GM10266 (cell line): ENCODE data around the gene RAB30.

ENCODE experiments used
- DNase-seq: peaks from one replicate; pipeline ENCODE4 v3.0.0; 2012; ENCODE audit errors: extremely low spot score
- CTCF ChIP-seq: IDR thresholded peaks from 2 replicates; pipeline ENCODE4 v1.5.1; 2012; ENCODE audit warnings: mild to moderate bottlenecking, low read depth; ENCODE audit not compliant: control insufficient read depth, insufficient read depth; ENCODE audit errors: missing control alignments

The RAB30 gene

DNA sequence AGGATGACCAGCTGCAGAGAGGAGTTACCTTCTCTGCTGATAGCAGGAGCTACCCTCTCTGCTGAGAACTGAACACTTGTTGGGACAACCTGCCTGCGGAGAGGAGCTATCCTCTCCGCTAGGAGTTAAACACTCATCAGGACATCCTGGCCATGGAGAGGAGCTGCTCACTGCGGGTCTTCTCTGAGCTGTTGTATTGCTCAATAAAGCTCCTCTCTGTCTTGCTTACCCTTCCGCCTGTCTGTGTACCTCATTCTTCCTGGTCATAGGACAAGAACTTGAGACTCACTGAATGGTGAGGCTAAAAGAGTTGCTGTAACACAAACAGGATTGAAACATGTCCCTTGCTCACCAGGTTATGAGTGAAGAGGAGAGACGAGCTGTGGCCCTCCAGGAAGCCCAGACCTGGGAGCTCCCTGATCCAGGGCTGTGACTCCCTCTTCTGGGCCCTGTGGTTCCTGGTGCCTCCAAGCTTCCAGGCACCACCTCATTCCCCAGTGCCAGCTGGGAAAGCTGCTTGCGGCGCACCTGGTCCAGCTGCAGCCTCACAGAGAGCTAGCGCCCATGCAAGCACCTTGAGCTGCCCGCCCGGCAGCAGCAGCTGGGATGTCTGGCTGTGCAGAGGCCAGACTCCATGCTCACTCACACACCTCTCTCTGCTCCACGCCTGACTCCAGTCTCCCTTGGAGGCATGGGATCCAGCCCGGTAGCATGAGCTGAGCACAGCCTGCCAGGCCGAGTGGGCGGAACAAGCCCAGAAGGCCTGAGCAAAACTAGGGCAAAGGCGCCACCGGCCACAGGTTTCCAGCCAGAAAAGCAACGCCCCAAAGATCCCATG lies 50.5 kb downstream of the RAB30 start:
- TF ChIP-seq CTCF = no peak
- DNase-seq = no peak

GRCh38 chr11:83019888-83020579 lies 51.7 kb downstream of the RAB30 start:
- DNase-seq = no peak
- no peak for TF ChIP-seq CTCF

DNA sequence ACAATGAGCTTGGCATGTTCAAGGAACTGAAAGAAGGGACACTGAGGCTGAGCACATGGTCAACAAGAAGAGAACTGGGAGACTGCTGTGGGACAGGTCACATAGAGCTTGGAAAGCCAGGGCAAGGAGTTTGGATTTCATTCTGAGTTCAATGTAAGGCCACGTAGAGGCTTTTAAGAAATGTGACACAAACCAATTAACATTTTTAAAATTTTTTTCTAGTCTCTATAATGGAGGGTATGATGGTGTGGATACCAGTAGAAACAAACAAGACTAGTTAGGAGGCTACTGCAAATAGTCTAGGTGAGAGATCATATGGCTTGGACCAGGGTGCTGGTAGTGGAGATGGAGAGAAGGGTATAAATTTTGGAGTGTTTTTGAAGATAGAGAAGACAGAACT lies 56.7 kb downstream of the RAB30 start:
- DNase-seq = no peak
- TF ChIP-seq CTCF = no peak

- no peak for TF ChIP-seq CTCF
- DNase-seq = no peak
These were observed 59.3 kb downstream of the RAB30 start for GRCh38 chr11:83012168-83013067.

- no peak for DNase-seq
These were observed 60.1 kb downstream of the RAB30 start for GRCh38 chr11:83011333-83012167.

More at GRCh38 chr11:83011333-83012167, 60.1 kb downstream of the RAB30 start:
- no peak for TF ChIP-seq CTCF
